H1 (cell line): Measurements from ENCODE around the gene ZDHHC3.

Source experiments
- BACH1 ChIP-seq: IDR thresholded peaks from 2 replicates; pipeline ENCODE4 v1.6.1; 2012; ENCODE audit warnings: low read length, improper control_type of control experiment
- CTCF ChIP-seq, 3 experiments: IDR thresholded peaks; 1 replicate in 2 of 3; 2 replicates in 1 of 3; pipeline versions ENCODE4 v1.5.1 to v1.6.1; 2011; ENCODE audit warnings: low read length in 3 of 3, mild to moderate bottlenecking in 3 of 3, inconsistent platforms in 2 of 3, low read depth in 1 of 3, moderate library complexity in 1 of 3; ENCODE audit not compliant: insufficient read depth in 1 of 3; ENCODE audit errors: control extremely low read depth in 1 of 3
- MAFK ChIP-seq: IDR thresholded peaks from 2 replicates; pipeline ENCODE4 v1.6.1; 2012; ENCODE audit warnings: low read depth, mild to moderate bottlenecking, improper control_type of control experiment, low read length
- RNF2 ChIP-seq: fragments of 200-900, 300-1000 bp; sonication (generic); IDR thresholded peaks from 2 replicates; pipeline ENCODE4 v1.7.1; 2016; ENCODE audit warnings: borderline replicate concordance, low read depth, mild to moderate bottlenecking, antibody characterized with exemption, low read length; ENCODE audit not compliant: poor library complexity, severe bottlenecking; ENCODE audit errors: missing control alignments
- TAF1 ChIP-seq: IDR thresholded peaks from 2 replicates; pipeline ENCODE4 v1.6.1; 2011; ENCODE audit warnings: mild to moderate bottlenecking, low read depth, low read length

DNA sequence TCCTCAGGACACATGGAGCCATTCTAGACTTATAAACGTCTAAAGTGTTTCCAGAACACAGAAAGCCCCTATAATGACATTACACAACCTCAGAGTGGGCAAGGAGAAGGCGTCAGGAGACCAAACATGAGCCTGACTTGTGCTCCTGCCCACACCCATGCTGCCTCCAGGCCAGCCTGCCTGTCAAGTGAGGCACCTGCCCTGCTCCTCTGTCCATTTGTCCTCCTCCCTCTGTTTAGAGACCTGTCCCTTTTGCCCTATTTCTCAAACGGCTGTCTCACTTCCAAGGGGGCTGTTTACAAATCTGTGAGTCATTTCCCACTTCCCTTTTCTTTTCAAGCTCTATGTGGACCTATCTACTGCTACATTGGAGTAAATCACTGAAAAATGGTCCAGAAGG lies 21.0 kb downstream of the ZDHHC3 start:
- no peak for TF ChIP-seq BACH1
- TF ChIP-seq CTCF (IDR thresholded peaks at IDR 0.05; ENCODE audit: control extremely low read depth in 1 of 3, insufficient read depth in 1 of 3, low read depth in 1 of 3, low read length in 3 of 3), result no peak
- TF ChIP-seq RNF2, result no peak
- no peak for TF ChIP-seq MAFK
- TF ChIP-seq TAF1, result no peak
